Gastroesophageal sphincter (tissue), 3 donors: ENCODE results near the gene INPP5A.

Experiments
- CTCF ChIP-seq, 4 experiments: fragments of 200-600 bp in 2 of 4; fragments of 450-650 bp in 2 of 4; sonication (generic) in 1 of 4; IDR thresholded peaks; one replicate each; pipeline ENCODE4 v1.5.1; 2017 to 2019; ENCODE audit warnings: antibody characterized with exemption in 4 of 4, mild to moderate bottlenecking in 2 of 4, moderate library complexity in 2 of 4
- EP300 ChIP-seq: sonication (generic); formaldehyde crosslinking; IDR thresholded peaks from one replicate; pipeline ENCODE4 v1.6.1; 2017; ENCODE audit warnings: antibody characterized with exemption, mild to moderate bottlenecking
- POLR2A ChIP-seq, 2 donors: fragments of 450-650 bp; IDR thresholded peaks; one replicate each; pipeline ENCODE4 v1.6.1; 2017; ENCODE audit warnings: antibody characterized with exemption in 2 of 2, mild to moderate bottlenecking in 2 of 2, moderate library complexity in 1 of 2
- POLR2AphosphoS5 ChIP-seq: sonication (generic); formaldehyde crosslinking; IDR thresholded peaks from one replicate; pipeline ENCODE4 v1.6.1; 2017; ENCODE audit warnings: antibody characterized with exemption

- no peak for TF ChIP-seq CTCF (IDR thresholded peaks at IDR 0.05)
- TF ChIP-seq POLR2A (IDR thresholded peaks at IDR 0.05) = no peak
- TF ChIP-seq EP300 = no peak
- no peak for TF ChIP-seq POLR2AphosphoS5
These were observed 40.8 kb downstream of the INPP5A start for GRCh38 chr10:132578287-132578951.
